K562 (cell line): ENCODE data around the gene ZSCAN29. TPM values are rescaled to one million over a fixed set of nuclear protein-coding genes. Genes with fewer than 3 reads are reported as not detected.
A peak's percentile ranks its signal among the peaks of the same experiment; 100 is the strongest.

Experiments used
- ILF3 ChIP-seq: fragments of 450-650 bp; IDR thresholded peaks from 2 replicates; pipeline ENCODE4 v1.6.1; 2018; ENCODE audit warnings: antibody characterized with exemption, mild to moderate bottlenecking, moderate library complexity, borderline replicate concordance
- TRIM24 ChIP-seq, 2 experiments: fragments of 450-650 bp; IDR thresholded peaks; 2 replicates each; pipeline ENCODE4 v1.6.1; 2016
- ZNF263 ChIP-seq: sonication (generic); formaldehyde crosslinking; IDR thresholded peaks from 2 replicates; pipeline ENCODE4 v1.8.0; 2022; ENCODE audit warnings: mild to moderate bottlenecking, missing genetic modification reagents, borderline replicate concordance
- polyA plus RNA-seq, 8 experiments: library from polyadenylated mRNA; depleted of rRNA in 4 of 8; stranded (reverse) in 5 of 8; unstranded in 3 of 8; fragments of >200 nt; fragmentation: Nextera tagmentation in 2 of 8; fragmentation: Illumina TruSeq in 1 of 8; extraction: Ambion mirVana in 2 of 8; extraction: Trizol in 1 of 8; gene quantifications; 2 replicates each; pipeline versions ENCODE4 v1.2.1 to v1.2.3, GENCODE V29; 2011 to 2014; ENCODE audit warnings: inconsistent platforms in 1 of 8, missing spikeins in 1 of 8
- total RNA-seq, 7 experiments: library from RNA; depleted of rRNA in 6 of 7; stranded (reverse); fragments of >200 nt in 6 of 7; fragmentation: Illumina TruSeq in 2 of 7; extraction: Trizol in 2 of 7; gene quantifications; 2 replicates each; pipeline versions ENCODE4 v1.2.1 to v1.2.3, GENCODE V29; 2011 to 2021; ENCODE audit warnings: low replicate concordance in 1 of 7
- TF ChIP-seq, protein P1 (sequence below), 2 experiments: IDR thresholded peaks; 2 replicates each; pipeline ENCODE4 v1.6.1; 2012; ENCODE audit warnings: improper control_type of control experiment in 2 of 2, low read depth in 2 of 2, low read length in 2 of 2, borderline replicate concordance in 1 of 2
- TF ChIP-seq, protein P2 (sequence below): fragments of 450-650 bp; IDR thresholded peaks from 2 replicates; pipeline ENCODE4 v1.6.1; 2016; ENCODE audit warnings: mild to moderate bottlenecking, moderate library complexity
- TF ChIP-seq, protein P3 (sequence below): IDR thresholded peaks from 2 replicates; pipeline ENCODE4 v1.6.1; 2016; ENCODE audit warnings: missing genetic modification characterization, missing compliant biosample characterization
- TF ChIP-seq, protein P4 (sequence below): fragments of 250-450 bp; sonication (Bioruptor Pico); IDR thresholded peaks from 2 replicates; pipeline ENCODE4 v1.8.0; 2021; ENCODE audit warnings: moderate library complexity, mild to moderate bottlenecking, inconsistent platforms

The ZSCAN29 gene
- total and polyA plus RNA-seq, 9 of the 15 experiments (the other 6 are each of a cell fraction or from before 2014, with no cell fraction given): 2.5 to 28.6 (median 19.7) TPM

DNA sequence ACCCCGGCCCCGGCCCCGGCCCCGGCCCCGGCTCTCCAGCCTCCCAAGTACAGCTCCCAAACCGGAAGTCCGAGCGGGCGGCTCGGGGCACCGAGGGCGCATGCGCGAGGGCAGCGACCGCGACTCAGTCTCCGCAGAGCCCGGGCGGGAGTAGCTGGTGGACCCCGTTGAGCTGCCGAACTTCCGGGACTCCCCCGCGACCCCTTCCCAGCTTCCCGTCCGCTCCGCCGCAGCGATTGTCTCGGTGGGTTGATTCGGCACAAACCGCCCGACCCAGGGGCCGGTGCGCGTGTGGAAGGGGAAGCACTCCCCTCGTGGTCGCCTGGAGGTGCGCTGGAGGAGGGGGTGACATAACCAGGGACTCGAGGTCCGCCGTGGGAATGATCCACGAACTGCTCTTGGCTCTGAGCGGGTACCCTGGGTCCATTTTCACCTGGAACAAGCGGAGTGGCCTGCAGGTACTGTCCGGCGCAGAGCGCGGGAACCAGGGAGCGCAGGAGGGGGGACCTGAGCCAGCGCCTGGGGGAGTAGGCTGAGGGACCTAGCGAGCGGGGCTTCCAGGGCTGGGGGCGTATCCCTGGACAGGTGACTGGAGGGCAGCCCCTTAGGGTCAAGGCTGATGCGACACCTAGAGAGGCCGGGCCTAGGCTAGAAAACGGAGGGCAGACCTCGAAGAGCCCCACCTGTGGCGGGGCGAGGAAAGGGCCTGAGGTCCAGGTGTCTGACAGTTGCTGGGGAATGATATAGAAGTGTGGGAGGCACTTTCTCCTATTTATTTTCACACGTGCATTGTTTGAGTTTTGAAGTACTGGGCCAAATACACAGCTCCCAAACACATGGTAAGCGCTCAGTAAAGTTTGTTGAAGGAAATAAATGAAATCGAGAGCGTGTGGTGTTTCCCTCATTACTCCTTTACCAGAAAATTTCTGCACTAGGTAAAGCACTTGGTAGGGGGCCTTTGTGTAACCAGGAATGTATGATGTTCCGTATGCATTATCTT is at the start of gene ZSCAN29, which contains the start of gene TUBGCP4 (continued):
- TF ChIP-seq, protein P1, sequence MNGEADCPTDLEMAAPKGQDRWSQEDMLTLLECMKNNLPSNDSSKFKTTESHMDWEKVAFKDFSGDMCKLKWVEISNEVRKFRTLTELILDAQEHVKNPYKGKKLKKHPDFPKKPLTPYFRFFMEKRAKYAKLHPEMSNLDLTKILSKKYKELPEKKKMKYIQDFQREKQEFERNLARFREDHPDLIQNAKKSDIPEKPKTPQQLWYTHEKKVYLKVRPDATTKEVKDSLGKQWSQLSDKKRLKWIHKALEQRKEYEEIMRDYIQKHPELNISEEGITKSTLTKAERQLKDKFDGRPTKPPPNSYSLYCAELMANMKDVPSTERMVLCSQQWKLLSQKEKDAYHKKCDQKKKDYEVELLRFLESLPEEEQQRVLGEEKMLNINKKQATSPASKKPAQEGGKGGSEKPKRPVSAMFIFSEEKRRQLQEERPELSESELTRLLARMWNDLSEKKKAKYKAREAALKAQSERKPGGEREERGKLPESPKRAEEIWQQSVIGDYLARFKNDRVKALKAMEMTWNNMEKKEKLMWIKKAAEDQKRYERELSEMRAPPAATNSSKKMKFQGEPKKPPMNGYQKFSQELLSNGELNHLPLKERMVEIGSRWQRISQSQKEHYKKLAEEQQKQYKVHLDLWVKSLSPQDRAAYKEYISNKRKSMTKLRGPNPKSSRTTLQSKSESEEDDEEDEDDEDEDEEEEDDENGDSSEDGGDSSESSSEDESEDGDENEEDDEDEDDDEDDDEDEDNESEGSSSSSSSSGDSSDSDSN (IDR thresholded peaks at IDR 0.05; ENCODE audit: borderline replicate concordance in 1 of 2, low read depth in 2 of 2, low read length in 2 of 2): 0 out of 4 replicates have a peak, but pooled peaks of 1 of the 2 experiments have one; percentile 25
- TF ChIP-seq, protein P2, sequence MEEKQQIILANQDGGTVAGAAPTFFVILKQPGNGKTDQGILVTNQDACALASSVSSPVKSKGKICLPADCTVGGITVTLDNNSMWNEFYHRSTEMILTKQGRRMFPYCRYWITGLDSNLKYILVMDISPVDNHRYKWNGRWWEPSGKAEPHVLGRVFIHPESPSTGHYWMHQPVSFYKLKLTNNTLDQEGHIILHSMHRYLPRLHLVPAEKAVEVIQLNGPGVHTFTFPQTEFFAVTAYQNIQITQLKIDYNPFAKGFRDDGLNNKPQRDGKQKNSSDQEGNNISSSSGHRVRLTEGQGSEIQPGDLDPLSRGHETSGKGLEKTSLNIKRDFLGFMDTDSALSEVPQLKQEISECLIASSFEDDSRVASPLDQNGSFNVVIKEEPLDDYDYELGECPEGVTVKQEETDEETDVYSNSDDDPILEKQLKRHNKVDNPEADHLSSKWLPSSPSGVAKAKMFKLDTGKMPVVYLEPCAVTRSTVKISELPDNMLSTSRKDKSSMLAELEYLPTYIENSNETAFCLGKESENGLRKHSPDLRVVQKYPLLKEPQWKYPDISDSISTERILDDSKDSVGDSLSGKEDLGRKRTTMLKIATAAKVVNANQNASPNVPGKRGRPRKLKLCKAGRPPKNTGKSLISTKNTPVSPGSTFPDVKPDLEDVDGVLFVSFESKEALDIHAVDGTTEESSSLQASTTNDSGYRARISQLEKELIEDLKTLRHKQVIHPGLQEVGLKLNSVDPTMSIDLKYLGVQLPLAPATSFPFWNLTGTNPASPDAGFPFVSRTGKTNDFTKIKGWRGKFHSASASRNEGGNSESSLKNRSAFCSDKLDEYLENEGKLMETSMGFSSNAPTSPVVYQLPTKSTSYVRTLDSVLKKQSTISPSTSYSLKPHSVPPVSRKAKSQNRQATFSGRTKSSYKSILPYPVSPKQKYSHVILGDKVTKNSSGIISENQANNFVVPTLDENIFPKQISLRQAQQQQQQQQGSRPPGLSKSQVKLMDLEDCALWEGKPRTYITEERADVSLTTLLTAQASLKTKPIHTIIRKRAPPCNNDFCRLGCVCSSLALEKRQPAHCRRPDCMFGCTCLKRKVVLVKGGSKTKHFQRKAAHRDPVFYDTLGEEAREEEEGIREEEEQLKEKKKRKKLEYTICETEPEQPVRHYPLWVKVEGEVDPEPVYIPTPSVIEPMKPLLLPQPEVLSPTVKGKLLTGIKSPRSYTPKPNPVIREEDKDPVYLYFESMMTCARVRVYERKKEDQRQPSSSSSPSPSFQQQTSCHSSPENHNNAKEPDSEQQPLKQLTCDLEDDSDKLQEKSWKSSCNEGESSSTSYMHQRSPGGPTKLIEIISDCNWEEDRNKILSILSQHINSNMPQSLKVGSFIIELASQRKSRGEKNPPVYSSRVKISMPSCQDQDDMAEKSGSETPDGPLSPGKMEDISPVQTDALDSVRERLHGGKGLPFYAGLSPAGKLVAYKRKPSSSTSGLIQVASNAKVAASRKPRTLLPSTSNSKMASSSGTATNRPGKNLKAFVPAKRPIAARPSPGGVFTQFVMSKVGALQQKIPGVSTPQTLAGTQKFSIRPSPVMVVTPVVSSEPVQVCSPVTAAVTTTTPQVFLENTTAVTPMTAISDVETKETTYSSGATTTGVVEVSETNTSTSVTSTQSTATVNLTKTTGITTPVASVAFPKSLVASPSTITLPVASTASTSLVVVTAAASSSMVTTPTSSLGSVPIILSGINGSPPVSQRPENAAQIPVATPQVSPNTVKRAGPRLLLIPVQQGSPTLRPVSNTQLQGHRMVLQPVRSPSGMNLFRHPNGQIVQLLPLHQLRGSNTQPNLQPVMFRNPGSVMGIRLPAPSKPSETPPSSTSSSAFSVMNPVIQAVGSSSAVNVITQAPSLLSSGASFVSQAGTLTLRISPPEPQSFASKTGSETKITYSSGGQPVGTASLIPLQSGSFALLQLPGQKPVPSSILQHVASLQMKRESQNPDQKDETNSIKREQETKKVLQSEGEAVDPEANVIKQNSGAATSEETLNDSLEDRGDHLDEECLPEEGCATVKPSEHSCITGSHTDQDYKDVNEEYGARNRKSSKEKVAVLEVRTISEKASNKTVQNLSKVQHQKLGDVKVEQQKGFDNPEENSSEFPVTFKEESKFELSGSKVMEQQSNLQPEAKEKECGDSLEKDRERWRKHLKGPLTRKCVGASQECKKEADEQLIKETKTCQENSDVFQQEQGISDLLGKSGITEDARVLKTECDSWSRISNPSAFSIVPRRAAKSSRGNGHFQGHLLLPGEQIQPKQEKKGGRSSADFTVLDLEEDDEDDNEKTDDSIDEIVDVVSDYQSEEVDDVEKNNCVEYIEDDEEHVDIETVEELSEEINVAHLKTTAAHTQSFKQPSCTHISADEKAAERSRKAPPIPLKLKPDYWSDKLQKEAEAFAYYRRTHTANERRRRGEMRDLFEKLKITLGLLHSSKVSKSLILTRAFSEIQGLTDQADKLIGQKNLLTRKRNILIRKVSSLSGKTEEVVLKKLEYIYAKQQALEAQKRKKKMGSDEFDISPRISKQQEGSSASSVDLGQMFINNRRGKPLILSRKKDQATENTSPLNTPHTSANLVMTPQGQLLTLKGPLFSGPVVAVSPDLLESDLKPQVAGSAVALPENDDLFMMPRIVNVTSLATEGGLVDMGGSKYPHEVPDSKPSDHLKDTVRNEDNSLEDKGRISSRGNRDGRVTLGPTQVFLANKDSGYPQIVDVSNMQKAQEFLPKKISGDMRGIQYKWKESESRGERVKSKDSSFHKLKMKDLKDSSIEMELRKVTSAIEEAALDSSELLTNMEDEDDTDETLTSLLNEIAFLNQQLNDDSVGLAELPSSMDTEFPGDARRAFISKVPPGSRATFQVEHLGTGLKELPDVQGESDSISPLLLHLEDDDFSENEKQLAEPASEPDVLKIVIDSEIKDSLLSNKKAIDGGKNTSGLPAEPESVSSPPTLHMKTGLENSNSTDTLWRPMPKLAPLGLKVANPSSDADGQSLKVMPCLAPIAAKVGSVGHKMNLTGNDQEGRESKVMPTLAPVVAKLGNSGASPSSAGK: peak; percentile 92
- TF ChIP-seq, protein P3, sequence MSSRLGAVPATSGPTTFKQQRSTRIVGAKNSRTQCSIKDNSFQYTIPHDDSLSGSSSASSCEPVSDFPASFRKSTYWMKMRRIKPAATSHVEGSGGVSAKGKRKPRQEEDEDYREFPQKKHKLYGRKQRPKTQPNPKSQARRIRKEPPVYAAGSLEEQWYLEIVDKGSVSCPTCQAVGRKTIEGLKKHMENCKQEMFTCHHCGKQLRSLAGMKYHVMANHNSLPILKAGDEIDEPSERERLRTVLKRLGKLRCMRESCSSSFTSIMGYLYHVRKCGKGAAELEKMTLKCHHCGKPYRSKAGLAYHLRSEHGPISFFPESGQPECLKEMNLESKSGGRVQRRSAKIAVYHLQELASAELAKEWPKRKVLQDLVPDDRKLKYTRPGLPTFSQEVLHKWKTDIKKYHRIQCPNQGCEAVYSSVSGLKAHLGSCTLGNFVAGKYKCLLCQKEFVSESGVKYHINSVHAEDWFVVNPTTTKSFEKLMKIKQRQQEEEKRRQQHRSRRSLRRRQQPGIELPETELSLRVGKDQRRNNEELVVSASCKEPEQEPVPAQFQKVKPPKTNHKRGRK (tag): no peak
- TF ChIP-seq, protein P4, sequence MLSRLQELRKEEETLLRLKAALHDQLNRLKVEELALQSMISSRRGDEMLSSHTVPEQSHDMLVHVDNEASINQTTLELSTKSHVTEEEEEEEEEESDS (CRISPR knock-in tag): no peak
- TF ChIP-seq ILF3 (no peak), TRIM24 (IDR thresholded peaks at IDR 0.05) (no peak), ZNF263 (no peak)
